ENCODE measurements around the gene SPOCK2. TPM values are rescaled to one million over a fixed set of nuclear protein-coding genes. Genes with fewer than 3 reads are reported as not detected.

Gene SPOCK2
- total RNA-seq, 2 donors from 2014 or later, result 5.1 to 163 TPM

DNA sequence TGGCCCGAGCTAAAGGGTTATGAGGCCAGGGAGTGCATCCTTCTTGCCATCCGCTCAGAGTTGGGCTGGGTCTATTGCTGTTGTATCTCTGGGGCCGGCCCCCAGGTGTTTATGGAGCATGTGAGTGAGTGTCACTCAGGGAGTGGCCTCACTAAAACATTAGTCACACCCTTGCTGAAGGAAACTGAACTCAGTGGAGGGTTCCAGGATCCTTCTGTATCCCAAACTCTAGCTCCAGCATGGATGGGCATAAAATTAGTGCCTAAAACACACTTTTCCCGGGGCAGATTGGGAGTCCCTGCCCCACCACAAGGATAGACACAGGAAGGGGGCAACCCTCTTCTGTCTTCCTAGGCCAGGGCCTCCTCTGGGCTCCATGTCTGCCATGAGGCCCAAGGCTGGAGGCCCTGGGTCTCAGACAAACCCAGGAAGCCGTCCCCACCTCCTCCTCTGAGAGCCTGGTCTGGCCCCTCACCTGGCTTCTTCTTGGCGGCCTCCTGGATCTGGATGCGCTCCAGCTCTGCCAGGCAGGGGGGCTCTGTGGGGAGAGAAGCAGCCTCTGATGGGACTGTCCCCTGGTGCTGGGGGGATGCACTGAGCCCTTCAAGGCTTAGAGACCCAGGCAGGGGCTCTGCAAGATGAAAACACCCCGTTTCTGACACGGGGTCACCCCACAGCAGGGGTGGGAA, 24.5 kb downstream of the SPOCK2 start:
- Histone ChIP-seq H3K27ac (no peak overlapping the region), H3K27me3 (replicated peaks; ENCODE audit: insufficient read depth) (no peaks in the 10 kb centered on the region), H3K9me3 (no peaks in the 10 kb centered on the region), H3K4me3 (no peak overlapping the region), H3K36me3 (no peaks in the 10 kb centered on the region), H3K4me1 (replicated peaks) (no peaks in the 10 kb centered on the region)
- TF ChIP-seq POLR2A (IDR thresholded peaks at IDR 0.05) (no peak), POLR2AphosphoS5 (IDR thresholded peaks at IDR 0.05) (no peak)
- TF ChIP-seq, protein P1, sequence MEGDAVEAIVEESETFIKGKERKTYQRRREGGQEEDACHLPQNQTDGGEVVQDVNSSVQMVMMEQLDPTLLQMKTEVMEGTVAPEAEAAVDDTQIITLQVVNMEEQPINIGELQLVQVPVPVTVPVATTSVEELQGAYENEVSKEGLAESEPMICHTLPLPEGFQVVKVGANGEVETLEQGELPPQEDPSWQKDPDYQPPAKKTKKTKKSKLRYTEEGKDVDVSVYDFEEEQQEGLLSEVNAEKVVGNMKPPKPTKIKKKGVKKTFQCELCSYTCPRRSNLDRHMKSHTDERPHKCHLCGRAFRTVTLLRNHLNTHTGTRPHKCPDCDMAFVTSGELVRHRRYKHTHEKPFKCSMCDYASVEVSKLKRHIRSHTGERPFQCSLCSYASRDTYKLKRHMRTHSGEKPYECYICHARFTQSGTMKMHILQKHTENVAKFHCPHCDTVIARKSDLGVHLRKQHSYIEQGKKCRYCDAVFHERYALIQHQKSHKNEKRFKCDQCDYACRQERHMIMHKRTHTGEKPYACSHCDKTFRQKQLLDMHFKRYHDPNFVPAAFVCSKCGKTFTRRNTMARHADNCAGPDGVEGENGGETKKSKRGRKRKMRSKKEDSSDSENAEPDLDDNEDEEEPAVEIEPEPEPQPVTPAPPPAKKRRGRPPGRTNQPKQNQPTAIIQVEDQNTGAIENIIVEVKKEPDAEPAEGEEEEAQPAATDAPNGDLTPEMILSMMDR (IDR thresholded peaks at IDR 0.05), result no peak
- intact Hi-C loops (cut with DNase I), result no loop called here
- WGBS, result 94% methylated on average over 9 of the region's 9 CpGs
- no peak for DNase-seq (ENCODE audit: low spot score)

DNA sequence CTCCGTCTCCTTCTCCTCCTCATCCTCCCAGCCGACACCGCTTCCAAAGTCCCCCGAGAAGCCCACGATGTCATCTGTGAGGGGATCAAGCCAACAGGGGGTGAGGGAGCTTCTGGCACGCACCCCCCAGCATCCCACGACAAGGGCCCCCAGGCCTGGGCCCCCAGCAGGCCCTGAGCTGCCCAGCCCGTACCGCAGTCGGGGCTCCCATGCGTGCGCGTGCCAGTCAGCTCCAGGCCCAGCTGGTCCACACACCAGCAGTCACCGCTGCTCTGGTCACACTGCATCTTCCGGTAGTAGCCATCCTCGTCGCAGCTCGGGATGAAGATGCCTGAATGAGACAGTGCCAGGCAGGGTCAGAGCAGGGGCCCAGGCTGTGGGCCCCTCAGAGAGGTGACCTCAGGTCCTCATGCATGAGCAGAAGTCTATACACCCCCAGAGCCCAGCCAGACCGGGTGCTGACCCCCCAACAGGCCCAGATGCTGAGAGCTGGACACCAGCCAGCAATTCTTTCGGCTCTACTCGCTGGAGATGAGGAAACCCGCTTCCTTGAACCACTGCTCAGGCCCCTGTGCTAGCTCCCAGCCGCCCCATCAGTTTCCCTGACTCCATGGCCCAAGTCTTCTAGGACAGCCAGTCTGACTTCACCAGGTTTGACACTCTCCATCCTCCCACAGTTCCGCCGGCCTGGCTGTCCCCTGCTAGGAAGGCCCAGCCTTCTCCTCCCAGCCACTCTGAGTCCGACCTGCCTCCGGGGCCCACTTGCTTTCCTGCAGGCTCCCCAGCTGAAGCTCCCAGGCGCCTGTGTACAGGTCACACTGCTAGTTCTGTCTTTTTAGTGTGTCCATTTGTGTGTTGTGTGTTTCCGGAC, 25.3 kb downstream of the SPOCK2 start:
- intact Hi-C loops (cut with DNase I), result no loop called here
- no peaks in the 10 kb centered on the region for H3K27me3 ChIP-seq (replicated peaks; ENCODE audit: insufficient read depth)
- TF ChIP-seq, protein P1 (IDR thresholded peaks at IDR 0.05), result no peak
- no peak for TF ChIP-seq POLR2AphosphoS5 (IDR thresholded peaks at IDR 0.05)
- no peak for TF ChIP-seq POLR2A (IDR thresholded peaks at IDR 0.05)
- DNase-seq (ENCODE audit: low spot score), result no peak
- H3K27ac ChIP-seq, result no peak overlapping the region
- H3K4me1 ChIP-seq (replicated peaks), result no peaks in the 10 kb centered on the region
- no peaks in the 10 kb centered on the region for H3K36me3 ChIP-seq
- H3K4me3 ChIP-seq, result no peak overlapping the region
- 95% methylated on average over 29 of the region's 29 CpGs for WGBS
- no peaks in the 10 kb centered on the region for H3K9me3 ChIP-seq

DNA sequence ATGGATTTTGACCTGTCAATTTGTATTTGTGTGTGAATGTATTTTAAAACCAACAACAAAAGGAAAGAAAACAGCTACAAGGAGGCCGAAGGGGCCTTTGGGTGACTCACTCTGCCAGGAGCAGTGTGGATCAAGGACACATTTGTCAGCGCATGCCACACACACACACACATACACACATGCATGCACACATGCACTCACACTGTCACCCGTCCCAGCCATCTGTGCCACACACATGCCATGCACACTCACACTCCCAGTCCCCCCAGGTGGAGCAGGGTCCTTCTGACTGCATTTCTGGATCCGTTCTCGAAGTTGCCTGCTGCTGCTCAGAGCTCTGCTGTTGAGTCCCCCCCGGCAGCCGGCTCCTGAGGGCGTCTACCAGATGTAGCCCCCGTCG, 26.0 kb downstream of the SPOCK2 start:
- no peak overlapping the region for H3K4me3 ChIP-seq
- 94% methylated on average over 10 of the region's 10 CpGs for WGBS
- H3K27me3 ChIP-seq (replicated peaks; ENCODE audit: insufficient read depth), result no peaks in the 10 kb centered on the region
- H3K9me3 ChIP-seq, result no peaks in the 10 kb centered on the region
- intact Hi-C loops (cut with DNase I), result no loop called here
- H3K4me1 ChIP-seq (replicated peaks), result no peaks in the 10 kb centered on the region
- TF ChIP-seq POLR2AphosphoS5 (IDR thresholded peaks at IDR 0.05) (no peak), POLR2A (IDR thresholded peaks at IDR 0.05) (no peak)
- TF ChIP-seq, protein P1 (IDR thresholded peaks at IDR 0.05), result no peak
- no peak overlapping the region for H3K27ac ChIP-seq
- DNase-seq (ENCODE audit: low spot score), result no peak
- H3K36me3 ChIP-seq, result no peaks in the 10 kb centered on the region

DNA sequence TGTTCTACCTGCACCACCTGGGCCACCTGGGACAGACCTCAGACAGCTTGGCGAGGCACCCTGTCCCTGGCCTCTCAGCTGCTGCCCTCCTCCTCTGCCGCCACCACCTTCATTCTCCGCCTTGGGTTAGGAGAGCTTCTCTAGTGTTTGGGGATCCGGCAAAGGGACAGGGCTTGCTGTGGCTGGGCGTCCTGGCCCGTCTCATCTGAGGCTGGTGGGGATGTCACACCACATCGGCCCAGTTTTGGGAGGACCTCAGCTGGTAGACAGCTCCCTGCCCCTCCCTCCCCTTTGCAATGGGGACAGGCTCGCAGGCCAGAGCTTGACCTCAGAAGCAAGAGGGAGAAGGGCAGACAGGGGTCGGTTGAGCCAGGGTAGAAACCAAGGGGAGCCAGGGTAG, 26.4 kb downstream of the SPOCK2 start:
- Histone ChIP-seq H3K27ac (no peak overlapping the region), H3K4me1 (replicated peaks) (no peaks in the 10 kb centered on the region), H3K36me3 (no peaks in the 10 kb centered on the region), H3K27me3 (replicated peaks; ENCODE audit: insufficient read depth) (no peaks in the 10 kb centered on the region), H3K4me3 (no peak overlapping the region), H3K9me3 (no peaks in the 10 kb centered on the region)
- no peak for TF ChIP-seq POLR2AphosphoS5 (IDR thresholded peaks at IDR 0.05)
- no peak for TF ChIP-seq POLR2A (IDR thresholded peaks at IDR 0.05)
- TF ChIP-seq, protein P1 (IDR thresholded peaks at IDR 0.05), result no peak
- DNase-seq (ENCODE audit: low spot score), result no peak
- intact Hi-C loops (cut with DNase I), result no loop called here
- WGBS, result 91% methylated on average over 9 of the region's 9 CpGs

Measured in prostate gland (tissue), 2 donors.